CD4-positive, alpha-beta T cell (primary cell): Measurements from ENCODE around the gene GPR15LG. TPM values are rescaled to one million over a fixed set of nuclear protein-coding genes. Genes with fewer than 3 reads are reported as not detected.

Experiments used
- ATAC-seq: fragments of 200-7000 bp; cut with Tn5 transposase; one replicate; pipeline ENCODE4 v1.10.0; 2022; ENCODE audit warnings: mild to moderate bottlenecking; ENCODE audit not compliant: poor library complexity
- CTCF ChIA-PET: fragments of 350-600 bp; sonication (Branson Sonifier 250); formaldehyde crosslinking; loops from one replicate; lab custom pipeline; 2021; ENCODE audit warnings: antibody characterized with exemption, inconsistent platforms; lab: Charles Lee
- POLR2A ChIA-PET: fragments of 350-600 bp; sonication (Branson Sonifier 250); formaldehyde crosslinking; loops from one replicate; lab custom pipeline; 2021; ENCODE audit warnings: antibody characterized with exemption, inconsistent platforms; lab: Charles Lee
- DNase-seq, 14 experiments: peaks; one replicate each; pipeline ENCODE4 v3.0.0-alpha.2; 2013 to 2020; ENCODE audit warnings: mixed read lengths in 2 of 14
- H3K27ac ChIP-seq, 2 donors: one replicate each; pipeline versions ENCODE4 v1.5.1 to v1.7.0; 2013; ENCODE audit warnings: low read length in 2 of 2, low read depth in 1 of 2, mild to moderate bottlenecking in 1 of 2
- H3K27me3 ChIP-seq, 2 experiments: 1 replicate in 1 of 2; 2 replicates in 1 of 2; pipeline versions ENCODE4 v1.6.1 to v1.7.0; 2013; ENCODE audit warnings: low read length in 2 of 2, control low read depth in 1 of 2, mild to moderate bottlenecking in 1 of 2, moderate library complexity in 1 of 2; ENCODE audit not compliant: insufficient read depth in 2 of 2, control insufficient read depth in 1 of 2
- H3K36me3 ChIP-seq: one replicate; pipeline ENCODE4 v1.6.1; 2013; ENCODE audit warnings: low read length, control low read depth; ENCODE audit not compliant: insufficient read depth
- H3K4me1 ChIP-seq: one replicate; pipeline ENCODE4 v1.6.1; 2013; ENCODE audit warnings: low read length, control low read depth; ENCODE audit not compliant: insufficient read depth
- H3K4me3 ChIP-seq: one replicate; pipeline ENCODE4 v1.5.1; 2013; ENCODE audit warnings: mild to moderate bottlenecking, low read length, moderate library complexity
- H3K9me3 ChIP-seq, 2 experiments: 1 replicate in 1 of 2; 2 replicates in 1 of 2; pipeline versions ENCODE4 v1.6.1 to v1.7.0; 2013; ENCODE audit warnings: low read length in 2 of 2, mild to moderate bottlenecking in 2 of 2, control low read depth in 1 of 2, moderate library complexity in 1 of 2; ENCODE audit not compliant: control insufficient read depth in 1 of 2, insufficient read depth in 1 of 2
- H3K27ac Mint-ChIP-seq: one replicate; pipeline ENCODE4 v1.8.0; 2020; ENCODE audit warnings: mixed read lengths
- H3K27me3 Mint-ChIP-seq: one replicate; pipeline ENCODE4 v1.8.0; 2021; ENCODE audit warnings: mixed read lengths
- H3K36me3 Mint-ChIP-seq: one replicate; pipeline ENCODE4 v1.8.0; 2021; ENCODE audit warnings: low read depth, mixed read lengths
- H3K4me1 Mint-ChIP-seq: one replicate; pipeline ENCODE4 v1.8.0; 2021; ENCODE audit warnings: low read depth, mixed read lengths
- H3K4me3 Mint-ChIP-seq: one replicate; pipeline ENCODE4 v1.8.0; 2020; ENCODE audit warnings: mild to moderate bottlenecking, mixed read lengths
- H3K9me3 Mint-ChIP-seq: one replicate; pipeline ENCODE4 v1.8.0; 2020; ENCODE audit warnings: mixed read lengths
- intact Hi-C, 2 experiments: fragments of 100-400 bp; cut with DNase I in 1 of 2; cut with micrococcal nuclease in 1 of 2; formaldehyde crosslinking; loops; one replicate each; pipeline versions ENCODE4 v1.15.1 to v1.9.0; 2023 to 2025; cut with DNase I, micrococcal nuclease
- total RNA-seq, 174 experiments: library from RNA in 2 of 174; stranded (reverse) in 2 of 174; gene quantifications; one replicate each; pipeline ENCODE4 v1.2.3 and lab custom pipeline; 2021 to 2026
- TF ChIP-seq, protein P1 (sequence below): fragments of 200-600 bp; IDR thresholded peaks from one replicate; pipeline ENCODE4 v1.8.0; 2022; ENCODE audit warnings: antibody characterized with exemption, mild to moderate bottlenecking

Gene GPR15LG
- total RNA-seq, 2 experiments from 2014 or later = not detected

DNA sequence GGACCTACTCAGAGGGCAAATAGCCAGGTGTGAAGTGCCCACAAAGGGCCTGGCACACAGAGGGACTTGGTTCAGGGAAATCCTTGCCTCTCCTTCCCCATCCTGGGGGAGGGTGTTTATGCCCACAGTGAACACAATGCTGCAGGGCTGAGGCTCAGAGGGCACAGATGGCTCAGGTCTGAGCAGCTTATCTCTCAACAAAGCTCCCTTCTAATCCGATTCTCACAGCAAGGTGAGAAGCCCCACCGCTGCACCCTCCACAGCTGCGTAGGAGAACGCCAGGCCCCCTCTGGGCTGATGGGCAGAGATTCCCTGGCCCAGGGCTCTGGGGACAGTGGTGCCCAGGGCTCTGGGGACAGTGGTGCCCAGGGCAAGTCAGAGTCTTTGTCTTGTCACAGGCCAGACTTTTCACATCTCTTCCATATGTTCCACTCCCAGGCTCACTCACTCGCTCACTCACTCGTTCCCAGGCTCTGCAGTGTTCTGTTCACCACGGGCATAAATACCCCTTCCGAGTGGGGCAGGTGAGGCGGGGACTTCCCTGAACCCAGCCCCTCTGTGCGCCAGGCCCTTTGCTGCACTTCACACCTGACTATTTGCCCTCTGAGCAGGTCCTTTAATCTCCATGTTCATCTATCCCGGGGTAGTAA, 12.1 kb downstream of the GPR15LG start:
- Histone ChIP-seq H3K27ac (no peak overlapping the region), H3K9me3 (peaks cover 0 to 5% of the 10 kb centered on the region in 2 experiments), H3K4me1 (peaks cover 5% of the 10 kb centered on the region), H3K36me3 (no peaks in the 10 kb centered on the region), H3K4me3 (no peak overlapping the region), H3K27me3 (no peaks in the 10 kb centered on the region)
- intact Hi-C loops = no loop called here
- H3K27ac Mint-ChIP-seq = no peak overlapping the region
- ChIA-PET CTCF (no interaction called here), POLR2A (no interaction called here)
- TF ChIP-seq, protein P1, sequence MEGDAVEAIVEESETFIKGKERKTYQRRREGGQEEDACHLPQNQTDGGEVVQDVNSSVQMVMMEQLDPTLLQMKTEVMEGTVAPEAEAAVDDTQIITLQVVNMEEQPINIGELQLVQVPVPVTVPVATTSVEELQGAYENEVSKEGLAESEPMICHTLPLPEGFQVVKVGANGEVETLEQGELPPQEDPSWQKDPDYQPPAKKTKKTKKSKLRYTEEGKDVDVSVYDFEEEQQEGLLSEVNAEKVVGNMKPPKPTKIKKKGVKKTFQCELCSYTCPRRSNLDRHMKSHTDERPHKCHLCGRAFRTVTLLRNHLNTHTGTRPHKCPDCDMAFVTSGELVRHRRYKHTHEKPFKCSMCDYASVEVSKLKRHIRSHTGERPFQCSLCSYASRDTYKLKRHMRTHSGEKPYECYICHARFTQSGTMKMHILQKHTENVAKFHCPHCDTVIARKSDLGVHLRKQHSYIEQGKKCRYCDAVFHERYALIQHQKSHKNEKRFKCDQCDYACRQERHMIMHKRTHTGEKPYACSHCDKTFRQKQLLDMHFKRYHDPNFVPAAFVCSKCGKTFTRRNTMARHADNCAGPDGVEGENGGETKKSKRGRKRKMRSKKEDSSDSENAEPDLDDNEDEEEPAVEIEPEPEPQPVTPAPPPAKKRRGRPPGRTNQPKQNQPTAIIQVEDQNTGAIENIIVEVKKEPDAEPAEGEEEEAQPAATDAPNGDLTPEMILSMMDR = no peak
- ATAC-seq = no peak
- no peaks in the 10 kb centered on the region for H3K36me3 Mint-ChIP-seq
- no peak overlapping the region for H3K4me3 Mint-ChIP-seq
- H3K9me3 Mint-ChIP-seq = no peaks in the 10 kb centered on the region
- no peaks in the 10 kb centered on the region for H3K27me3 Mint-ChIP-seq
- no peak for DNase-seq
- peaks cover 10% of the 10 kb centered on the region for H3K4me1 Mint-ChIP-seq

DNA sequence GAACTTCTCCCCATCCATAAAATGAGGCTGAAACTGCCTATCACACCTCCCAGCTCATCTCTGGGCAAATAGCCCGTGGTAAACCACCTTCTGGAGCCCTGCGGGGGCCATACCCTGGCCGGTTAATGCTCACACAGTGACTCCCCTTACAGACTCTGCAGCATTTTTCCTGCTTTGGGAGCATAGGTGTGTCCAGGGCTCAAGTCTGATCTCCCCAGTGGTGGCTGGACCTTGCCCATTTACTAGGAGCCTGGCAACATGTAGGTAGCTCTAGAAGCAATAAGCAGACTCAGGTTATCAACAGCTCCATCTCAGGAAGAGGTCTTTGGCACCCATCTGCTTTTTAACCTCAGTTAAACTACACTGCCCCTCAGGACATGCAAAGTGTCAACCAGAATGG, 15.2 kb downstream of the GPR15LG start:
- H3K4me3 ChIP-seq = no peak overlapping the region
- H3K9me3 ChIP-seq = no peaks in the 10 kb centered on the region
- no peak overlapping the region for H3K27ac Mint-ChIP-seq
- peaks cover 2% of the 10 kb centered on the region for H3K27me3 Mint-ChIP-seq
- DNase-seq = no peak
- H3K27ac ChIP-seq = no peak overlapping the region
- H3K4me1 ChIP-seq = peaks cover 22% of the 10 kb centered on the region
- H3K9me3 Mint-ChIP-seq = no peaks in the 10 kb centered on the region
- H3K27me3 ChIP-seq = peaks cover 6 to 9% of the 10 kb centered on the region in 2 experiments
- ATAC-seq = no peak
- H3K36me3 Mint-ChIP-seq = no peaks in the 10 kb centered on the region
- peaks cover 20% of the 10 kb centered on the region for H3K4me1 Mint-ChIP-seq
- H3K4me3 Mint-ChIP-seq = no peak overlapping the region
- intact Hi-C loops = no loop called here
- no peaks in the 10 kb centered on the region for H3K36me3 ChIP-seq
- CTCF ChIA-PET = no interaction called here
- TF ChIP-seq, protein P1 = no peak
- POLR2A ChIA-PET = no interaction called here

DNA sequence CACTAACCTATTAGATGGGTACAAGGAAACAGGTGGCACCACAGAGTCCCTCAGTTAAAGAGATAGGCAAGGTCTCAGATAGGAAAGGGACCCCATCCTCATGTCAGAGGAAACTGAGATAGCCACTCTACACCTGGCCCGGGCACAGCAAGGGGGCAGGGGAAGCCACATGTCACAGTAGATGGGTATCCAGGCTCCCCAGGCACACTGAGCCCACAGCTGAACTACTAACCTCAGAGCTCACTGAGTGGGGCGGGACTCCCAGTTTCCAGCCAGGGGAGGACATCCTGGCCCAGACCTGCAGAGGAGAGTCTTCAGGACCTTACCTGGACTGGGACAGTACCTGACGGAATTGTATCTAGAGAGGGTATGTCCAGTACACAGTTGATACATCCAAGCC, 17.0 kb downstream of the GPR15LG start:
- Histone ChIP-seq H3K27me3 (peaks cover 22 to 23% of the 10 kb centered on the region in 2 experiments), H3K36me3 (no peaks in the 10 kb centered on the region), H3K27ac (no peak overlapping the region), H3K4me3 (no peak overlapping the region), H3K4me1 (peaks cover 37% of the 10 kb centered on the region), H3K9me3 (peaks cover 0 to 10% of the 10 kb centered on the region in 2 experiments)
- no peak for DNase-seq
- H3K27me3 Mint-ChIP-seq = peaks cover 8% of the 10 kb centered on the region
- no peak overlapping the region for H3K4me3 Mint-ChIP-seq
- H3K27ac Mint-ChIP-seq = peak overlapping the region; percentile 31
- H3K9me3 Mint-ChIP-seq = no peaks in the 10 kb centered on the region
- H3K4me1 Mint-ChIP-seq = peaks cover 14% of the 10 kb centered on the region
- no peaks in the 10 kb centered on the region for H3K36me3 Mint-ChIP-seq
- TF ChIP-seq, protein P1 = no peak
- ChIA-PET CTCF (no interaction called here), POLR2A (interaction anchor here (0.6 to 2.4 kb wide), 4 partner anchors 12 to 52 kb away, joined by 3 to 9 read pairs (median 4); partner anchors contain the start of gene GHITM)
- ATAC-seq = peak; percentile 19
- intact Hi-C loops = loop anchor here in 1 of 2 experiments (1.0 to 5.0 kb wide), 2 partner anchors 13 to 43 kb away; no protein-coding TSS in a partner anchor
